Natural killer cell (primary cell): ENCODE data around the gene ESPL1. TPM values are rescaled to one million over a fixed set of nuclear protein-coding genes. Genes with fewer than 3 reads are reported as not detected.

Experiments used
- ATAC-seq, 3 donors: fragments of 150-1000 bp in 2 of 3; fragments of 200-7000 bp in 1 of 3; cut with Tn5 transposase; 1 replicate in 1 of 3; 2 replicates in 2 of 3; pipeline ENCODE4 v1.10.0; 2021; ENCODE audit warnings: mild to moderate bottlenecking in 2 of 3, moderate library complexity in 2 of 3
- DNase-seq, 2 donors: peaks; one replicate each; pipeline versions ENCODE4 v3.0.0 to v3.0.0-alpha.2; 2013 to 2021; ENCODE audit warnings: mixed read lengths in 1 of 2
- H3K27ac ChIP-seq: one replicate; pipeline ENCODE4 v1.5.1; 2013; ENCODE audit warnings: mild to moderate bottlenecking, low read length
- H3K27me3 ChIP-seq: one replicate; pipeline ENCODE4 v1.6.1; 2013; ENCODE audit warnings: low read length; ENCODE audit not compliant: control insufficient read depth, insufficient read depth
- H3K36me3 ChIP-seq: one replicate; pipeline ENCODE4 v1.6.1; 2013; ENCODE audit warnings: low read length; ENCODE audit not compliant: control insufficient read depth, insufficient read depth
- H3K4me1 ChIP-seq: one replicate; pipeline ENCODE4 v1.6.1; 2013; ENCODE audit warnings: low read length; ENCODE audit not compliant: control insufficient read depth, insufficient read depth
- H3K4me3 ChIP-seq: one replicate; pipeline ENCODE4 v1.5.1; 2013; ENCODE audit warnings: low read length
- H3K9me3 ChIP-seq: one replicate; pipeline ENCODE4 v1.6.1; 2013; ENCODE audit warnings: low read length; ENCODE audit not compliant: control insufficient read depth, insufficient read depth
- H3K27ac Mint-ChIP-seq, 2 donors: one replicate each; pipeline ENCODE4 v1.8.0; 2022; ENCODE audit warnings: mild to moderate bottlenecking in 2 of 2, mixed read lengths in 2 of 2, moderate library complexity in 1 of 2
- H3K27me3 Mint-ChIP-seq, 2 donors: one replicate each; pipeline ENCODE4 v1.8.0; 2022; ENCODE audit warnings: low read depth in 2 of 2, mixed read lengths in 2 of 2
- H3K36me3 Mint-ChIP-seq: one replicate; pipeline ENCODE4 v1.8.0; 2022; ENCODE audit warnings: mixed read lengths
- H3K4me1 Mint-ChIP-seq, 2 donors: one replicate each; pipeline ENCODE4 v1.8.0; 2022; ENCODE audit warnings: mixed read lengths in 2 of 2
- H3K4me3 Mint-ChIP-seq: one replicate; pipeline ENCODE4 v1.8.0; 2022; ENCODE audit warnings: mild to moderate bottlenecking, moderate library complexity, mixed read lengths
- H3K9me3 Mint-ChIP-seq, 2 donors: one replicate each; pipeline ENCODE4 v1.8.0; 2022; ENCODE audit warnings: mixed read lengths in 2 of 2
- WGBS: methylation state at CpG from one replicate; pipeline ENCODE4 v1.1.7; 2013; ENCODE audit warnings: missing lambda C conversion rate; ENCODE audit not compliant: insufficient coverage; 5-methylcytosine and 5-hydroxymethylcytosine counted together
- intact Hi-C: fragments of 100-400 bp; cut with micrococcal nuclease; formaldehyde crosslinking; loops from one replicate; pipeline ENCODE4 v1.14.2; 2022
- total RNA-seq, 4 donors: library from RNA; stranded (reverse); fragments of 120-200 nt in 1 of 4; gene quantifications; one replicate each; pipeline versions ENCODE4 v1.2.3 to v1.2.4, GENCODE V29; 2013 to 2022
- TF ChIP-seq, protein P1 (sequence below): fragments of 200-600 bp; IDR thresholded peaks from one replicate; pipeline ENCODE4 v1.8.0; 2022; ENCODE audit warnings: antibody characterized with exemption

The ESPL1 gene
- 1 to 10 TPM; 1.9 to 5.8 (median 3.1) TPM for total RNA-seq
- 0.79 TPM for total RNA-seq (2013)

DNA sequence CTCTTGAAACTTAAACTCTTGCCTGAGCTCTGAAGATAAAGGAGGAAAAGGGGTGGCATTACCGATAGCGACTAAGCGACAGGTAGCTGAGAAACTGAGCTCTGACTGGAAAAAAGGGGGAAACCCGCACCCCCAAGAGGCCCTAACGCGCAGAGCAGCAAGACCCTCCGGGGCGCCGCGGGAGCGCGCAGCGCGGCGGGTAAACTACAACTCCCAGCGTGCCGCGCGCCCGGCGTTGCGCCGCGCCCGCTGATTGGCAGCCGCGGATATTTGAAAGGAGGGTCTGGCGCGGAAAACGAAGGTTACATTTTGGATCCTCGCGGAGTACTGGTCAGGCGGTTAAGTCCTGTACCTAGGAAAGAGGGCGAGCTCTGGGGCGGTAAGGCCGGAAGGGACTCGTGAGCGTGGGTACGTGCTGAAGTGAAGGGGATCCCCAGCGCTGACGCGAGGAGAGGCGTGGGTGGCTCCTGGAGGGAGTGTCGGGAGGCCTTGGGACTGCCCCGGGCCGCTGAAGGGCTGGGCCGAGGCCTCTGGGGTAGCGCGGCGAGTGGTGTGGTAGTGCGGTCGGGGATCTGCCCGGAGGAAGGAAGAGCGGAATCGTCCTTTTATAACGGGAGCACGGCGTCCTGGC is at the start of gene ESPL1:
Gene ESPL1, plus strand, starts transcription at position 301 of the 631 bp plus-strand sequence. CDS start 468 bp downstream, outside the sequence.
- Mint-ChIP-seq H3K4me1 (peaks cover 22 to 23% of the 10 kb centered on the region in 2 donors), H3K27me3 (no peaks in the 10 kb centered on the region), H3K27ac (peak within 1 kb of the TSS; percentile 91 to 93), H3K4me3 (peak within 1 kb of the TSS; percentile 99), H3K9me3 (no peaks in the 10 kb centered on the region), H3K36me3 (no peaks in the 10 kb centered on the region)
- Histone ChIP-seq H3K36me3 (no peaks in the 10 kb centered on the region), H3K4me1 (peaks cover 23% of the 10 kb centered on the region), H3K4me3 (peak within 1 kb of the TSS; percentile 59), H3K27me3 (no peaks in the 10 kb centered on the region), H3K27ac (peak within 1 kb of the TSS; percentile 53), H3K9me3 (no peaks in the 10 kb centered on the region)
- peak; percentile 76 to 92 for DNase-seq
- intact Hi-C loops = loop anchor here (1.0 to 5.0 kb wide), 2 partner anchors 16 to 46 kb away; a partner anchor contains a TSS
- TF ChIP-seq, protein P1, sequence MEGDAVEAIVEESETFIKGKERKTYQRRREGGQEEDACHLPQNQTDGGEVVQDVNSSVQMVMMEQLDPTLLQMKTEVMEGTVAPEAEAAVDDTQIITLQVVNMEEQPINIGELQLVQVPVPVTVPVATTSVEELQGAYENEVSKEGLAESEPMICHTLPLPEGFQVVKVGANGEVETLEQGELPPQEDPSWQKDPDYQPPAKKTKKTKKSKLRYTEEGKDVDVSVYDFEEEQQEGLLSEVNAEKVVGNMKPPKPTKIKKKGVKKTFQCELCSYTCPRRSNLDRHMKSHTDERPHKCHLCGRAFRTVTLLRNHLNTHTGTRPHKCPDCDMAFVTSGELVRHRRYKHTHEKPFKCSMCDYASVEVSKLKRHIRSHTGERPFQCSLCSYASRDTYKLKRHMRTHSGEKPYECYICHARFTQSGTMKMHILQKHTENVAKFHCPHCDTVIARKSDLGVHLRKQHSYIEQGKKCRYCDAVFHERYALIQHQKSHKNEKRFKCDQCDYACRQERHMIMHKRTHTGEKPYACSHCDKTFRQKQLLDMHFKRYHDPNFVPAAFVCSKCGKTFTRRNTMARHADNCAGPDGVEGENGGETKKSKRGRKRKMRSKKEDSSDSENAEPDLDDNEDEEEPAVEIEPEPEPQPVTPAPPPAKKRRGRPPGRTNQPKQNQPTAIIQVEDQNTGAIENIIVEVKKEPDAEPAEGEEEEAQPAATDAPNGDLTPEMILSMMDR = no peak
- WGBS = under 1% methylated on average over 58 of the region's 58 CpGs
- ATAC-seq = peak; percentile 90 to 93 (median 90)

DNA sequence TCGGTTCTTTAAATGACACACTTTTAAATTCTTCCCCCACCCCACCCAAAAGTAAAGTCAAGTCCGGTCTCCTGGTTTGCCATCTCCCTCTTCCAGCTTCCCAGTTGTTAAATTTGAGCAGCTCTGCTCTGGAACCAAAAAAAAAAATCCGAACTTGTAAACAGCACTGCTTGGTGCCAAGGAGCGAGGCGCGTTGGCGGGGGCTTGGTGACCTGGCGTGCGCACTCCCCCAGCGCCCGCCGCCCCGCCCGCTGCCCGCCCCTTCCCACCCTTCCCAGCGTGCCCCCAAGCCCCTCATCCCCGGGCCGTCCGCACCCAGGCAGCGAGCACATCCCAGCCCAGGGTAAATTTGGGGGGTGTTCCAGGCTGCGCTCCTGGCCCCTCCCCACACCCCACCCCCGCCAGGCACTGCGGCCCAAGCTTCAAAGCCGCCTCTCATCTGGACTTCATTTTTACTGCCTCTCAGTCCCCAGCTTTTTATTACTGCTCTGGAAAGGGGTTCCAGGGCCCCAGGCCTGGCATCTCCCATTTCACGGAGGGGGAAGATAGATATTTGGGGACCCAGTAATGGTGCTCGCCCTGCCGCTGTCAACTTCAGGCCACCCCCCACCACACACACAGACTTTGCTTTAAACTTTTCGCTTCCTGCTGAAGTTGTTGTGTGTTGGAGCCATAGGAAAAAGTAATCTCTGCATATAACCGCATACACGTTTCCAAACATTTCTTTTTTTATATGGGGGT is 49.4 kb upstream of the ESPL1 start:
- H3K36me3 ChIP-seq = peaks cover 11% of the 10 kb centered on the region
- no peaks in the 10 kb centered on the region for H3K27me3 Mint-ChIP-seq
- no peaks in the 10 kb centered on the region for H3K36me3 Mint-ChIP-seq
- intact Hi-C loops = no loop called here
- no peaks in the 10 kb centered on the region for H3K9me3 ChIP-seq
- peak overlapping the region; percentile 100 for H3K27ac ChIP-seq
- peaks cover 70 to 94% of the 10 kb centered on the region in 2 donors for H3K4me1 Mint-ChIP-seq
- TF ChIP-seq, protein P1 = no peak
- no peak for ATAC-seq
- no peaks in the 10 kb centered on the region for H3K27me3 ChIP-seq
- peak overlapping the region; percentile 83 for H3K4me3 ChIP-seq
- DNase-seq = no peak
- peak overlapping the region; percentile 93 for H3K4me3 Mint-ChIP-seq
- 88% methylated on average over 17 of the region's 30 CpGs for WGBS
- no peaks in the 10 kb centered on the region for H3K9me3 Mint-ChIP-seq
- H3K27ac Mint-ChIP-seq = peak overlapping the region; percentile 94 to 99
- peaks cover 69% of the 10 kb centered on the region for H3K4me1 ChIP-seq

DNA sequence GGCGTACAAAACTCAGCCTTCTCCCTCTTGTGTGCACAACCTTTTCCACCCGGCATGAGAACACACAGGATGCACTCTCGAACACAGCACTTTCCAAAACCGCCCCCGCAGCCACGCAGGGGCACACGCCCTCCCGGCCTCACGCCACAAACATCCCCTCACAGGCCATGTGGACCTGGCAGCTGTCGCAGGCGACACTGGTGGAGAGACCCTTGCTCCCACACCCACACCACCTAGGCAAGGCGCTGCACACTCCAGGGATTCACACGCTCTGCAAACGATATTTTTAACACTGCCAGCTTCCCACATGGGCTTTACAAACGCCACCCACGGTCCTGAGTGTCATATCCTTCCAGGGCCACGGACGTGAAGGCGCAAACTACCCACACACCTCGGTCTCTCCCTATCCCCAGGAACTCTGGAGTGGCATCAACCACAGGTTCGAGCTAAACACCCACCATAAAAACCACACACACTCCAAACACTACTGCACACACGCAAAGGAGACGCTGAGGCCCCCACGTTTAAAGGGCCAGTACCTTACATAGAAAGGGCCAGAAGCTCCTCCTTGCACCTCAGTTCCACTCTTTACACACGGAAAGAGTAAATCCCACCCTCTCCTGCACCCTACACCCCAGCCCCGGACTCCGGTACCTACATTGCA is 48.7 kb upstream of the ESPL1 start:
- Histone ChIP-seq H3K36me3 (peaks cover 4% of the 10 kb centered on the region), H3K4me1 (peaks cover 76% of the 10 kb centered on the region), H3K4me3 (peak overlapping the region; percentile 83), H3K9me3 (no peaks in the 10 kb centered on the region), H3K27me3 (no peaks in the 10 kb centered on the region), H3K27ac (peak overlapping the region; percentile 100)
- Mint-ChIP-seq H3K9me3 (no peaks in the 10 kb centered on the region), H3K27me3 (no peaks in the 10 kb centered on the region), H3K4me1 (peaks cover 75 to 93% of the 10 kb centered on the region in 2 donors), H3K27ac (peak overlapping the region; percentile 94 to 99), H3K36me3 (no peaks in the 10 kb centered on the region), H3K4me3 (peak overlapping the region; percentile 93)
- WGBS = 3% methylated on average over 27 of the region's 27 CpGs
- intact Hi-C loops = no loop called here
- DNase-seq (peak; percentile 35 to 75), ATAC-seq (no peak)
- TF ChIP-seq, protein P1 = no peak
